NCI-H1048 (cell line): Measurements from ENCODE around the gene PARP4.
"Not testable (repeated sequence)": the region's sequence is repeated elsewhere in the genome, so short reads cannot be mapped to it uniquely, and the experiment has no call there.

ENCODE experiments used
- DNase-seq: peaks from one replicate; lab custom pipeline; 2025; lab: John Stamatoyannopoulos, UW

The PARP4 gene

DNA sequence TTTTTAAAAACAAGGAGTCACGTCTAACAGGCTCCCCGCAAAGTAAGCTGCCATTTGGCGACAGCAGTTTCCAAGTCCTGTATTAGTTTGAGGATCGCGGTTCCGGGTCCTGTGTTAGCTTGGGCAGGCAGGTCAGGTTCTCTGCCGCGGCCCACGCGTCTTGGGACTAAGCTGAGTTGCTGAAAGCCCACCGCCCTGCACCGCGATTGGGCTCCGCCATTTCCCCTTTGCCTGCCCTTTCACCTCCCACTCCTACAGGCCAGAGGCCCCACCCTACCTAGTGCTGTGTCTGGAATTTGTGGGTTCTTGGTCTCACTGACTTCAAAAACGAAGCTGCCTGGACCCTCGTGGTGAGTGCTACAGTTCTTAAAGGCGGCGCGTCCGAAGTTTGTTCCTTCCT lies 6.8 kb downstream of the PARP4 start:
- no peak for DNase-seq

DNA sequence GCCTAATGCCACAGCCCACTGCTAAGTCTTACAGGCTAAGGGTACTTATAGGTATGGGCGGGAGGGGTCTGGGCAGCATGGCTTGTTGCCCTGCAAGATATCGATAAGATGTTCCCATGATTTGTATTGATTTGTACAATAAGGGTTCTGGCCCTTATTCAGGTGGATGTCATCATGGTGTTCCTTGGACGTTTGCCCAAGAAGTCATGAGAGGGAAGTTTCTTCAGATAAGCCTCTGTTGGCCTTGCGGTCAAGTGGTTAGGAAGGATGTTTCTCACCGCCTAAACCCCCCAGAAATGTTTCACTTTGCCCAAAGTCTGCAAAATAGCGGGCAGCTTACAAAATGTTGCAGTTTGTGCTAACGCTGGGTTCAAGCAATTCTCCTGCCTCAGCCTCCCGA lies 7.3 kb downstream of the PARP4 start:
- no peak for DNase-seq

DNA sequence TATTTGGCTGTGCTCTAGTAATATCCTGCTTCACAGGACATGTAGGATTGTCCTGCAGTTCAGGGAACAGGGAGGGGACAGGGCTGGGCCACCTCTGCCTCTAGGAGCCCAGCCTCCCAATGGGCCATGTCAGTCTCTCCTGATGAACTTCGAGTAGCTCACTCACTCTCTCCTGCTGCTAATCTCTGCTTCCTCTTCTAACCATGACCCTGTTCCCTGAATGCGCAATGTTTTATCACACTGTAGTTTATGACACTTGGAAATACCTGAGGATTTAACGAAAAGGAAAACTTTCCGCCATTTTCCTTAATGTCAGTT lies 9.2 kb downstream of the PARP4 start:
- DNase-seq, result no peak

DNA sequence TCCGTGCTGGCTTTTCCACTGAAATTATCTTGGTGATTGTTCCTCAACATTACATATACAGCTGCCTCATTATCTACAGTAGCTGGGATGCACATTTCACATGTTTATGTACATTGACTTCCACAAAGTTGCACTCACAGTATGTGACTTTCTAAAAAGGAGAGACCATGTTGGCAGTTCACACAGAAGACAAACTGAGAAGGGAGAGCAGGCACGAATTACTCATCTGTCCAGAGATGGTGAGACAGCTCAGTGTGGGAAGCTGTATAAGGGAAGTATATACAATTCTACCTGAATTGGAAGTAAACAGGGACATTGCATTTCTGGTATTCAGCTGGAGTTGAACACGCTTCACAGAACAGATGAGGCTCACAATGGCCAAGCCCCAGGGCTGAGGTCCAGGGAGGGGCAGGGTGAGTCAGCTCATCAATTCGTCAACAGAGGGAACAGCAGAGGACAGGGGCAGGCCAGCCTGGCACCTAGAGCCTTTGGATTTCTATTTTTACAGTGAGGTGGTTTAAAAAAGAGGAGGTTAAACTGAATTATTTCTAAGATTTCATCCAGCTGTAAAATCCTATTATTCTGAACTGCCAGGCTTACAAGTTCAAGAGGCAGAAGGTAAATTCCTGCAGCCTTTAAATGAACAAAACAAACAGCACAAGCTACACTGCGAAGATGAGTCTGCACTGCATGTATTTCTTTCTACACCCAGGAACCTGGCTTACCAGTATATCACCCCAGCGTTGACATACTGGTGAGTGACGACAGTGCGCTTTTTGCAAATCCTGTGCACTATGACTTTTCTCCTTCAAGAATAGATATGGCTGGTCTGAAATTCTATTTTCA lies 9.8 kb downstream of the PARP4 start:
- no peak for DNase-seq

DNA sequence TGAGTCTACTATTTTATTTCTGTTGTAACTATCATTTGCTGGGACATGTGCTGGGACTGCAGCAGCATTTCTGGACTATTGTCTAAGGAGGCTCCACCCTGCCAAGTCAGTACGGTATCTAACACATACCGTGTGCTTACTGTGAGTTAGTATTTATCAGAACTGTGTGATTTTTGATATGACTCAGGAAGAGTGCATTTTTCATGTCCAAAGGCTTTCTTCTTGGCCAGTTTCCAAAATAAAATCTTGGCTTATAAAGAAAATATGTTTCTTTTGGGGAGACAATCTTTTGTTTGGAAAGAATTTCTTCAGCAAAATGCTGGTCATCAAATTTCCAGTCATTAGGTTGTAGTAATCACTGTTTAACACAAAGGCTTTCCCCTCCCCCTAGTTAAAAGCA lies 11.6 kb downstream of the PARP4 start:
- DNase-seq, result no peak

DNA sequence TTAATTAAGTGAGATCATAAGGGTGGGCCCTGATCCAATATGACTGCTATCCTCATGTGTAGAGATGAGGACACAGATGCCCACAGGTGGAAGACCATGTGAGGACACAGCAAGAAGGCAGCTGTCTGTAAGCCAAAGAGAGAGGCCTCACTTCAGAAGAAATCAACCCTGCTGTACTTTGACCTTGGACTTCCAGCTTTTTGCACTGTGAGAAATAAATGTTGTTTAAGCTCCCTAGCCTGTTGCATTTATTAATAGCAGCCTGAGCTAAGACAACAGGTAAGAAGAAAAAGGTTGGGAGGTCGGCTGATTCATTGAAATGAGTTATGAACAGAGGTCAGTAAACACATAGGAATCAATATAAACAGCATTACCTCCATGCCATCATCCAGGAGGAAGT lies 14.8 kb downstream of the PARP4 start:
- no peak for DNase-seq

DNA sequence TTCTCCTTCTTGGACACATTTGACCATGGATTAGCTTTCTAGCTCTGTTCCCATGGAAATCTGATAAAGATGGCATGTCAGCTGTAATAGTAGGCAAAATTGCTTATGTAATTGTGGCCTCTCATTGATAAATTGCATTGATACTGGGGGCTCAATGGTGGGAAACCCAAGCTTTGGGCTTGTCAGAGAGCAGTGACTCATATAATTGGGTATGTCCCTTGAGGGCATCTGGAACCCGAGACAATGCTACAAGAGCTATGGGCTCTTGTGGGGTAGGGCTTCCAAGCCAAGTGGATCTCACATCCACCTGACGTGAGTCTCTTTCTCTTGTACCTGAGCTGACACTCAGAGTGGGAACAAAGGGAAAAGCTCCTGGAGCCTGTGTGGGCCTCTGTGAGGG lies 16.3 kb downstream of the PARP4 start:
- not testable (repeated sequence) for DNase-seq

DNA sequence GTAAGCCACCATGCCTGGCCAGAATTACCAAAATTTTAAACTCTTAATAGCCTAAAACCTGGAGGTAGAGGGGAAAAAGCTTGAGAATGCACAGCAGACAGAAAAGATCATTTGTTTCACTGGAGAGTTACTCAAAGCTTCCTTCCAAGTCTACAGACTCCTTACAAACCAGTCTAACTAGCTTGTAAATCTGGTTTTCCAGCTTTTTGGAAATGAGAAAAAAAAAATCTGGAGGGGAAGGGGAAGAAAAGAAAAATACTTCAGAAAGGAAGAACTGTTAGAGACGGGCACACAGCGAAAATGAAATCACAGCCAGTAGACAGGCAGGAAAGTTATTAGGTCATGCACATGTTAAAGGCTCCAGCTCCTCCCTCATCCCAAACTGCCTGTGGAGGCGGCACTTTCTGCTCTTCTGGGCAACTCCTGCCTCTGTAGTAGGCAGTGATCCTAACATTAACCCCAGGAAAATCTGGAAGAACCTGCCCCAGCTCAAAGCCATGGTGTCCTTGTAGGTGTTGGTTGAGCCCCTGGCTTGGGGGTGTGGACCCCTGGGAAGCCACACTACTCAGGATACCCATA lies 17.3 kb downstream of the PARP4 start:
- no peak for DNase-seq

DNA sequence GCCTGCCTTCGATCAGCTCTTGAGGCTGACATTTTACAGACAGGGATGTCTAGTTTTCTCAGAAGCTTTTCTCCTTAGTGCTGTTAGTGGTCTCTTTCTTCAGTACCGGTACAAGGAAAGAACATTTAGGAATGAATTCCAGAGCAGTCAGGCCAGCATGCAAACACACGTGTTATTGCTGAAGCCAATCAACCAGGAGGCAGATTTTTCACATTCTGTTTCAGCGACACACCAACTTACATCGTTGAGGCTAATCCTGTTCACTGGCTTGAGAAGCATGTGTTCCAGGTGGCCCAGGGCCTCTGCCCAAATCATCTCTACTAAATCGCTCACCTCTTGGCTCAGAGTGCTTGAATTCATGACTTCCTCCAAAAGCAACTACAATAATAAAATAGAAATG lies 19.2 kb downstream of the PARP4 start:
- DNase-seq, result no peak

DNA sequence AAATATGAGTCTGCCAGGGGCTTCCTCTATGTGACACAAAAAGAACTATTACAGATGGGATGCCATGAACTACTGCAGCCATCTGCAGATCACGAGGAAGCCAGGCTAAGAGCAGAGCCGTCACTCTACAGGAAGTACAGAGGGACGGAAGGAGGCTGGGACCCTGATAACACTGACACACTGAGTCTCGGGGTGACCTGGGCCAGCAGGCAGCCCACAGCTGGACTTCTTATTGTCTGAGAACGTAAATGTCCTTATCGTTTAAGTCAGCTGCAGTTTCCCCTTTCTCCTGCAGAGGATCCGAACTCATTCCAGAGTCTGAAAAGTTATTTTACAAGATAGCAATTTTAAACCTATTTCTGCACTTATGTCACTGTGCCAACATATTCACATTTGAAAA lies 20.7 kb downstream of the PARP4 start:
- no peak for DNase-seq

DNA sequence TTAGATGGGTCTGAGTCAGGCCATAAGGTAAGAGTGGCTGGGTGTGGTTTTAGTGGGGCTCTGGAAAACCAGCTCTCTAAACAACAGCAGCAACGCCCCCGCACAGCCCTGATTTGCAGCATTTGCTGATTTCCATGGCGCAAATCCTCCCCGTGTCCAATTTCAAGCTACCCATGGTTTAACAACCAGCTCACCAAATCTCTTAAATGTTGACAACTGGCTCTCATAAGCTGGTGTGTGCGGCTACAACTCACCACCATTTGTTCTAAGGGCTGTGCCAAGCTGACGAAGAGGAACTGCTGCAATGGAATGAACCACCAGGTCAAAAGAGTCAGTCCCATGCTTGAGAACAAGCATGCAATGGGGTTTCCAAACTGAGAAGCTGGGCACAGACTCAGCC lies 22.9 kb downstream of the PARP4 start:
- DNase-seq, result no peak

DNA sequence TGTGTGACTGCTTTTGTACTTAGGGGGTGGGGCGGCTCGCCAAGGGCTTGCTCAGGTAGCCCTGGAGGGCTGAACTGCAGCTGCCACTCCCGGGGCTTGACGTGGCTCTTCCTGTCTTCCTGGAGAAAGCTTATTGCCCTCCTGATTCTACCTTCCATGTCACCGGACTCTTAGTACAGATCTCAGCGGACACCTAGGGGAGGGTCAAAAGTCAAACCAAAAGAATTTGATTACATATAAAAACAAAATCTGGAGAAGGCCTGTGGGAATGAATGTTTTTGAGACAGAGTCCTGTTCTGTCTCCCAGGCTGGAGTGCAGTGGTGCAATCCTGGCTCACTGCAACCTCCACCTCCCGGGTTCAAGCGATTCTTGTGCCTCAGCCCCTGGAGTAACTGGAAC lies 24.5 kb downstream of the PARP4 start:
- DNase-seq, result not testable (repeated sequence)

DNA sequence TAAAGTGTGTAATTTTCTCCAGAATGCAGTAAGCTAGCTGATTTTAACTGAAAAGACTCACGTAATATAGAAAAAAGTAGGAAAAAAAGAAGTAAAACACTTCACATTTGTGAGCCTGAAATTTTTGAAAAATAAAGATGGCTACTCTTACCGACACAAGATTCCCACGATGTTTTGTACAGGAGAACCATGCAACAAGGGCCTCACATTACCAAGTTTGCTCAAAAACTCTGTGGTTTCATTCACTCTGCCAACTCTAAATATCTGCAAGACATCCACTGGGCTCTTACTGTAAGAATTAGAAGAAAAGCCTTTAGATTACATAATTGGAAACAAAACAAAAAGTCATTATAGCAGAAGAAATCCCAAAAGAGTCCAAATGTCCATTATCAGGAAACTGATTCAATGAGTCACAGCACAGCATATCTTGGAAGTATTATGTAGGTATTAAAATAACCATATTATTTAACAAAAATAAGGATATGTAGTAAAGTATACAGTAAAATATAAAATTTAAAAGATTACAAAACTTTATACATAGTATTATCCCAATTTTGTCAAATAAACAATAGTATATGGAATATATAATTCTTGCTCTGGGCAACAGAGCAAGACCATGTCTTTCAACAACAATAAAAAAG lies 26.4 kb downstream of the PARP4 start:
- DNase-seq, result not testable (repeated sequence)

DNA sequence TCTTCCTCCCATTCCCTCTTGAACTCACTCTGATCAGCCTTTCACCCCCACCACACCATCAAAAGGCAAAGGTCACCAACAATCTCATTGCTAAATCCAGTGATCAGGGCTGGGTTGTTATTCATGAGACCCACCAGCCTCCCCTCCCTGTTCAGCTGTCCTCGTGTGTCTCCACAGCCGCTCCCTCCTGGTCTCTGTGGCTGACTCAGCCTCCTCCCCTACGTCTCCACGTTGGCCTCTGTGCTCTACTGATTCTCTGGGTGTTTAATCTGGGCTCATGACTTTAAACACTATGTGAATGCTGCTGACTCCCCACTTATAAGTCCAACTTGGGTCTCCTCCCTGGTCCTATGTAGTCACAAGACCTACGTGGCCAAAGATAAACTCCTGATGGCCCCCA lies 38.9 kb downstream of the PARP4 start:
- DNase-seq, result no peak

DNA sequence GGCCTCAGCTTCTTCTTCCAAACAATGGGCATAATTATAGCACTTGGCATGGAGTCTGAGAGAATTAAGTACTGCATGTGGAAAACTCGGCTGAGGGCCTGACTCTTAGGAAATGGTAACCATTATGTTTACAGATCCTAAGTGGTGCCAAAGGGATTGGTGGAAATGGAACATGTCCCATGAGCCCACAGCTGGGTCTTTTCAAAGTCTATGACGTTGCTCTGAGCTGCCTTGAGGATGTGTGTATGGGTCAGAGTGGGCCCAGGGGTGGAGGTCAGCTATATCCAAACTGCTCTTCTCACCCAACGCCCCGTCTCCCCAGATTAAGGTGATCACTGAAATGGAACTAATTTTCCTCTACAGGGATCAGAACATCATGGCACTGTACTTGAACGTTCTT lies 40.4 kb downstream of the PARP4 start:
- DNase-seq, result not testable (repeated sequence)

DNA sequence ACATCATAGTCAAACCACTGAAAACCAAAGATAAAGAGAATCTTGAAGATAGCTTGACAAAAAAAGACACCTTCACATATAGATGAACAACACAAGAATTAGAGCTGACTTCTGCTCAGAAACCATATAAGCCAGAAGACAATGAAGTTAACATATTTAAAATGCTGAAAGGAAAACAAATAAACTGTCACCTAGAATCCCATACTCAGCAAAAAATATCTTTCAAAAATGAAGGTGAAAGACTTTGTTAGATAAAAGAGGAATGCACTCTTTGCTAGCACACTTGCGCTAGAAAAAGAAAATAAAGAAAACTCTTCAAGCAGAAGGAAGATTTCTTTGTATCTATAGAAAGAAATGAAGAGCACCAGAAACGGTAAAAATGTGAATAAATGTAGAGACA lies 49.5 kb downstream of the PARP4 start:
- no peak for DNase-seq

DNA sequence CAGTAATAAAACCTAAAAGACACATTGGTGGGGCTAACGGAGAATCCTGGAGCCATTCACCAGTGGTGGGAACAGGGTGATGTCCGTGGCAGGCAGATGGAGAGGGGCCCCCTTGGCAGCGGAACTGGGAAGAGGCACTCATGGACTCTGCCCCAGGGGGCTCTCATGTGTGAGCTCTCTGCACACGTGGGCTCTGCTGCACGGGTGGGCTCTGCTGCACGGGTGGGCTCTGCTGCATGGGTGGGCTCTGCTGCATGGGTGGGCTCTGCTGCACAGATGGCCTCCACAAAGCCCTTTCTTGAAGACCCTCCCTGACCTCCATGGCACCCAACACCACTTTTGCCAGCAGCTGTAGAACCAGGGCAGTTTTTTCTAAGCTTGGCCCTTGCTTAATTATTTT lies 52.3 kb downstream of the PARP4 start:
- DNase-seq, result no peak

DNA sequence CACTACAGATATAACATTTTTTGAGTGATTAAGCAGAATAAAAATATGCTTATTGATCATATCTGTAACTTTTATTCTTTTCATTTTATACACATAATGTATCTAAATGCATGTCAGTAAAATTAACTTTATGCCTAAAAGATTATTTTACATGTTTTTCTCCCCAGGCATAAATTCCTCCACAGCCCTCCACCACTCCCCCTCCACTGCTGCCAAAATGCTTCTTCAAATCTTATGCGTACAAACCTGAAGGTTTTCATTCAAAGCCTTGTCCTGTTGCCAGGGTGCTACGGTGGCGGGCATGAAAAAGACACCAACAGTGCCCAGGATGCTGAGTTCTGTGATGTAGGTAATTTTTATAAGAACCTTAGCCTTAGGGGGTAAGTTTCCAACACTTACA lies 52.9 kb downstream of the PARP4 start:
- DNase-seq, result no peak

DNA sequence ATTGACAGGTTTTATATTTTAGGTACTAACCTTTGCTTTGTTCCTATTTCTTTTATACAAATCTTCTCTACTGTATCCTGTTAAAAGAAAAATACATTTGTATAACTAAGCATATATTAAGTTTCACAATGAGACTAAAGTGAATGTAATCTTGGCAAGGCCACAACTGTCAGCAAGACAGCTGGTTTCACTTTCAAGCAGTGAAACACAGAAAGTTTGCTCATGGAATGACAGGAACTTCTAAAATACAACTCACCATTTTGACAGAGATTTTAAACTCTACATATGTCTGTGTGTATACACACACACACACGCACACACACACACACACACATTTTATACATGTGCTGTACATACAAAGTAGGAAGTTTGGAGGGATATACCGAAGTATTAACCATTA lies 53.3 kb downstream of the PARP4 start:
- no peak for DNase-seq

DNA sequence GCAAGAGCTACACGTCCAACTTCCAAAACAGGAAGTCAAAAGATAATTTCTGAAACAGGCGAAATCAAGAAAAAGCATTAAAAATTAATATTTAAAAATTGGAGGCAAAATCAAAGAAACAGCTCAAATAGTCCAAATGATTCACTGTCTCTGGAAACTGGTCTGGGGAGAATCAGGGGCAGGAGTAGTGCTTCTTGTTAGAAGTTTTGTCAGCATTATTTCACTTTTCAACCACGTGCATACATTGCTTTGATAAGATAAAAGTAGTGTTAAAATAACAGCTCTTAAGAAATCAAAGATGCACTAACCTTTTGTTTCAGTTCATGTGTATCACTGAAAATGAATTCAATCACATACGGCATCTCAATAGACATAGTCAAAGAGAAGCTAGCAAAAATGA lies 53.8 kb downstream of the PARP4 start:
- DNase-seq, result no peak

DNA sequence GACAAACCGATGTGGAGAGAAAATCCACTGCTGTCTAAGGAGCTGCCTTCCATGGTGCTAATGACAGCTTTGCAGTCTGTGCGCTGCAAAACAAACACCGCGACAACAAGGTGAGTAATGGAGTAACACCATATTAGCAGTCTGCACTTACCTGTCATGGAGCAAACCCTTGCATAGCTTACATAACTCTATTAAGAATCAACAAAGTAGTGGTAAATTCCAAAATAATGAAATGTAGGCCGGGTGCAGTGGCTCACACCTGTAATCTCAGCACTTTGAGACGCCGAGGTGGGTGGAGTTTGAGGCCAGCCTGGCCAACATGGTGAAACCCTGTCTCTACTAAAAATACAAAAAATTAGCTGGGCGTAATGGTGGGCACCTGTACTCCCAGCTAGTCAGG lies 56.2 kb downstream of the PARP4 start:
- no peak for DNase-seq

DNA sequence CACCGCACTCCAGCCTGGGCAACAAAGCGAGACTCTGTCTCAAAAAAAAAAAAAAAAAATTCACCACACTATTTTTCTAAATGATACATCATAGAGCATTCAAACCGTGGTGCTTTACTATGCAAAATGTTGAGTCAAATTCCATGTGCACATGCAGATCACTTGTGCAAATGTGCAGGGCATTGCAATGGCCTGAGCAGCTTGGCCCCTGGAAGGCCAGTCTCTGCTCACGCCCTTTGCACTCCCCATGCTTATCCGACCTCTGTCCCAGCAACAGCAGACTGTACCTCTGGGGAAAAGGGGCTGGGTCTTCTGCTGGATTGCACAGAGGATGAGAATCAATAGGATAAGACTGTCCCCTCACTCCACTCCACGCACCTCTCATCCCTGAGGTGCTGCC lies 58.5 kb downstream of the PARP4 start:
- no peak for DNase-seq

DNA sequence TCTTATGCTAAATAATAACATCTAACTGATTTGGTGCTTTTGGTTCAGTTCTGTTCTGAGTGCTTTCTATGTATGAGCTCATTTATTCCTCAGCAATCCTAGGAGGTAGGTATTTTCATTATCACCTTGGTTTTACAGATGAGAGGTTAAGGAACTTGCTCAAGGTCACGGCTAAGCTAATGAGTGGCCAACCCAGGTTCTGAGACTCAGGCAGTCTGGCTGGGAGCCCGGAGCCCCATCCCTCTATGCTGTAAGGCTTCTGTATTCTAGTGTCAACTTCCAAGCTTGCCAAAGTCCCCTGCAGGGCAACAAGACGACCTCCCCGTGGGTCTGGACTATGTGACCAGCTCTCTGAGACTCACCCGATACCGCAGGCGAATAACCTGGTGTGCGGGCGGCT lies 60.5 kb downstream of the PARP4 start:
- no peak for DNase-seq

DNA sequence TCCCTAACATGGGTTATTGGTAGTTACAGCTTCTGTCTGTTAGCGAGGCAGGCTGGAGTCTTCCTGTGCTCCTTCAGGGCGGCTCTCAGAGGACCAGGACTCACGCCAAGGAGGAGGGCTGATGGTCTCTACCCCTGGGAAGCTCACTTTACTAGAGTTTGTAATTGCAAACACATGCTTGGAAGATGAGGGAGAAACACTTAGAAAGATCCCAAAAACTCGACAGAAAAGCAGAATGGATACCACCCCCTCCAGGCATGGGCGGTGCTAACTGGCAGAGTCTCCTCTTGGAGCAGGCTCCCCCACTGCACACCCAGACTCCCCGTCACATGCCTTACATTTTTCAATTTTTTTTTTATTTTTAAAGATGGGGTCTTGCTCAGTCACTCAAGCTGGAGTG lies 62.0 kb downstream of the PARP4 start:
- DNase-seq, result no peak
